Endodermal cell (in vitro differentiated cells): ENCODE measurements around the gene PYGO2. TPM values are rescaled to one million over a fixed set of nuclear protein-coding genes. Genes with fewer than 3 reads are reported as not detected.

Experiments
- DNase-seq: peaks from one replicate; pipeline ENCODE4 v3.0.0-alpha.2; 2017
- H3K27ac ChIP-seq: 2 replicates; pipeline ENCODE4 v1.5.1; 2013; ENCODE audit warnings: mild to moderate bottlenecking, low read depth, low read length, moderate library complexity
- H3K27me3 ChIP-seq: 2 replicates; pipeline ENCODE4 v1.6.1; 2013; ENCODE audit warnings: mild to moderate bottlenecking, low read length, moderate library complexity; ENCODE audit not compliant: insufficient read depth, control insufficient read depth, poor library complexity, severe bottlenecking
- H3K36me3 ChIP-seq: 2 replicates; pipeline ENCODE4 v1.7.0; 2013; ENCODE audit warnings: mild to moderate bottlenecking, low read length, moderate library complexity; ENCODE audit not compliant: control insufficient read depth, insufficient read depth
- H3K4me1 ChIP-seq: one replicate; pipeline ENCODE4 v1.7.0; 2013; ENCODE audit warnings: low read length; ENCODE audit not compliant: control insufficient read depth, insufficient read depth
- H3K4me3 ChIP-seq: 2 replicates; pipeline ENCODE4 v1.5.1; 2013; ENCODE audit warnings: mild to moderate bottlenecking, low read length, moderate library complexity
- H3K9ac ChIP-seq: 2 replicates; pipeline ENCODE4 v1.6.1; 2013; ENCODE audit warnings: mild to moderate bottlenecking, low read length, moderate library complexity; ENCODE audit not compliant: poor library complexity, severe bottlenecking; ENCODE audit errors: extremely low read depth
- H3K9me3 ChIP-seq: 2 replicates; pipeline ENCODE4 v1.6.1; 2013; ENCODE audit warnings: mild to moderate bottlenecking, low read length, moderate library complexity; ENCODE audit not compliant: control insufficient read depth
- H3K27ac Mint-ChIP-seq: 2 replicates; pipeline ENCODE4 v1.8.0; 2020; ENCODE audit warnings: mixed read lengths
- H3K27me3 Mint-ChIP-seq: 2 replicates; pipeline ENCODE4 v1.8.0; 2021; ENCODE audit warnings: mild to moderate bottlenecking, mixed read lengths; ENCODE audit not compliant: insufficient read depth
- H3K36me3 Mint-ChIP-seq: 2 replicates; pipeline ENCODE4 v1.8.0; 2020; ENCODE audit warnings: low read depth, mixed read lengths
- H3K4me1 Mint-ChIP-seq: 2 replicates; pipeline ENCODE4 v1.8.0; 2020; ENCODE audit warnings: mixed read lengths
- H3K4me3 Mint-ChIP-seq: 2 replicates; pipeline ENCODE4 v1.8.0; 2020; ENCODE audit warnings: mild to moderate bottlenecking, moderate library complexity, mixed read lengths
- H3K9me3 Mint-ChIP-seq: 2 replicates; pipeline ENCODE4 v1.8.0; 2020; ENCODE audit warnings: mild to moderate bottlenecking, mixed read lengths
- WGBS, 2 experiments: methylation state at CpG; one replicate each; pipeline versions ENCODE4 v1.1.5 to v1.1.7; 2013; ENCODE audit warnings: missing lambda C conversion rate in 2 of 2, mixed read lengths in 1 of 2; ENCODE audit not compliant: insufficient coverage in 1 of 2, insufficient read length in 1 of 2; 5-methylcytosine and 5-hydroxymethylcytosine counted together
- total RNA-seq, 2 donors: library from RNA; stranded (reverse); fragmentation: NEBNext Ultra II Directional in 1 of 2; extraction: Animal tissue kit (Norgen Biotek cat#: 25700) in 1 of 2; gene quantifications; 2 replicates in 1 of 2; 3 replicates in 1 of 2; pipeline ENCODE4 v1.2.1, GENCODE V29; 2021
- TF ChIP-seq, protein P1 (sequence below): fragments of 200-600 bp; sonication (generic); conservative IDR thresholded peaks from 2 replicates; pipeline ENCODE4 v1.5.0; 2021; ENCODE audit warnings: antibody characterized with exemption, mild to moderate bottlenecking

Gene PYGO2
- total RNA-seq, 2 donors from 2014 or later = 33.4 to 40.4 TPM

DNA sequence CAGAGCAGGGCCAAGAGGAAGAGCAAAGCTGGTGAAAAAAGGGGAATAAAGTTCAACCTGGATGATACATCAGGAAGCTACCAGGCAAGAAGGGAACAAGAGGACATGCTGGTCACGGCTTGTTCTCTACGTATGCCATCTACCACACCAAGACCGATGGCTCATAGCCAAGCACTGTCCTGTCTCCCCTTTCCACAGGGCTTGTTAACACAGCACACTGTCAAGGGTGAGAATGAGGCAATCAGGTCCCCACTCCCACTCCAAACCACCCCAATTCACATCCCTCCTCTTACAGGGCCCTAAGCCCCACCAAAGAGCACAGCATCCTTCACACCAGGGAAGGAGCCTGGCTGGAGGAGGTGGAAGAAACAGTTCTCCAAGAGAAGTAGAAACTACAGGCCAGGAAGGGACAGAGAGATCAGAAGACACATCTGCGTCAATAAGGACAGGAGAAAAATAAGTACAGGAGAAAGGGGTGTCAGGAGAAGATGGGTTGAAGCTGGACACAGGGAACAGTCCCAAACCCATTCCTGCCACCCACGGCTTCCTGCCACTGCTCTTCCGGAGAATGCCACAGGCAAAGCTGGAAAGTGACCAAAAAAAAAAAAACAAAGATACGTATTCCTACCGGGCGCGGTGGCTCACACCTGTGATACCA, 9.9 kb upstream of the PYGO2 start:
- H3K27ac ChIP-seq = peak overlapping the region; percentile 89
- H3K36me3 Mint-ChIP-seq = peaks cover 26% of the 10 kb centered on the region
- H3K4me1 ChIP-seq = peaks cover 3% of the 10 kb centered on the region
- 70 to 75% methylated on average over 8 to 10 of the region's 10 CpGs for WGBS, 2 experiments
- H3K27me3 Mint-ChIP-seq = no peaks in the 10 kb centered on the region
- H3K27me3 ChIP-seq = no peaks in the 10 kb centered on the region
- no peak overlapping the region for H3K4me3 Mint-ChIP-seq
- peak overlapping the region; percentile 96 for H3K9ac ChIP-seq
- TF ChIP-seq, protein P1, sequence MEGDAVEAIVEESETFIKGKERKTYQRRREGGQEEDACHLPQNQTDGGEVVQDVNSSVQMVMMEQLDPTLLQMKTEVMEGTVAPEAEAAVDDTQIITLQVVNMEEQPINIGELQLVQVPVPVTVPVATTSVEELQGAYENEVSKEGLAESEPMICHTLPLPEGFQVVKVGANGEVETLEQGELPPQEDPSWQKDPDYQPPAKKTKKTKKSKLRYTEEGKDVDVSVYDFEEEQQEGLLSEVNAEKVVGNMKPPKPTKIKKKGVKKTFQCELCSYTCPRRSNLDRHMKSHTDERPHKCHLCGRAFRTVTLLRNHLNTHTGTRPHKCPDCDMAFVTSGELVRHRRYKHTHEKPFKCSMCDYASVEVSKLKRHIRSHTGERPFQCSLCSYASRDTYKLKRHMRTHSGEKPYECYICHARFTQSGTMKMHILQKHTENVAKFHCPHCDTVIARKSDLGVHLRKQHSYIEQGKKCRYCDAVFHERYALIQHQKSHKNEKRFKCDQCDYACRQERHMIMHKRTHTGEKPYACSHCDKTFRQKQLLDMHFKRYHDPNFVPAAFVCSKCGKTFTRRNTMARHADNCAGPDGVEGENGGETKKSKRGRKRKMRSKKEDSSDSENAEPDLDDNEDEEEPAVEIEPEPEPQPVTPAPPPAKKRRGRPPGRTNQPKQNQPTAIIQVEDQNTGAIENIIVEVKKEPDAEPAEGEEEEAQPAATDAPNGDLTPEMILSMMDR = no peak
- H3K4me3 ChIP-seq = peak overlapping the region; percentile 91
- DNase-seq = no peak
- peaks cover 37% of the 10 kb centered on the region for H3K4me1 Mint-ChIP-seq
- H3K36me3 ChIP-seq = peaks cover 22% of the 10 kb centered on the region
- no peaks in the 10 kb centered on the region for H3K9me3 ChIP-seq
- no peaks in the 10 kb centered on the region for H3K9me3 Mint-ChIP-seq
- peak overlapping the region; percentile 99 for H3K27ac Mint-ChIP-seq

DNA sequence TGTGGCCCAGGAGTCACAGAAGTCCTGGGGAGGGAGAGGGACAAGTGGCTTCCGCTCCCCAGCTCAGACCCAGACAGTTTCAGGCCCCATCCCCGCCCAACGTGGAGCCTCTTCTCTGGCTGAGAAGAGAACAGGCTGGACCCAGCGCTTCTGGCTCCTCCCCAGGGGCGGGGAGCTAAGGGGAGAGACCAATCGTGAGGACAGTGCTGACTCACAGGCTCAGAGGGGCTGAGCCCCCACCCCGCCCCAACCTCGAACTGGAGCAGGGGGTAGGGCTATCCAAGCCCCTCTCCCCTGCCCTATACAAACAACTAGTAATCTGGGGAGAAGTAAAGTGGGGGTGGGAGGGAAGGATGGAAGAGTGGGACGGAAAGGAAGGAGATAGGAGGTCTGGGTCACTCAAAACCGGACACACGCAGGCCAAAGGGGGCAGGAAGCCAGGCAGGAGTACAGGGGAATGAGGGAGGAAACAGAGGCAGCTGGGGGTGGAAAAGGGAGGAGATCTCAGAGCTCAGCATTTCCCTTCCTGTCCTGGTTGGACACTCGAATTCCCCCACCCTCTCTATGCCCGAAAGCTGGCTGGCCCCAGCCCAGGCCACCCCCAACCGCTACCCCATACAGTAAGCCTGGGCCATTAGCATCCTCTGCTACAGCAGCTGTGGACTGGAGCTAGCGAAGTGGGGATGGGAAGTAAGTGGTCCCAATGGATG, 9.2 kb upstream of the PYGO2 start, which contains the start of gene SHC1:
Gene SHC1, minus strand, starts transcription at position 117 of the 710 bp plus-strand sequence. CDS start 221 bp downstream, outside the sequence.
- 5 to 7% methylated on average over 9 to 15 of the region's 15 CpGs for WGBS, 2 experiments
- peak; percentile 97 for DNase-seq
- Mint-ChIP-seq H3K27ac (peak within 1 kb of the TSS; percentile 99), H3K9me3 (no peaks in the 10 kb centered on the region), H3K36me3 (peaks cover 32% of the 10 kb centered on the region), H3K4me3 (no peak within 1 kb of the TSS), H3K27me3 (no peaks in the 10 kb centered on the region), H3K4me1 (peaks cover 37% of the 10 kb centered on the region)
- H3K4me1 ChIP-seq = peaks cover 3% of the 10 kb centered on the region
- no peaks in the 10 kb centered on the region for H3K9me3 ChIP-seq
- peaks cover 29% of the 10 kb centered on the region for H3K36me3 ChIP-seq
- H3K4me3 ChIP-seq = peak within 1 kb of the TSS; percentile 91
- H3K27ac ChIP-seq = peak within 1 kb of the TSS; percentile 89
- peak within 1 kb of the TSS; percentile 96 for H3K9ac ChIP-seq
- TF ChIP-seq, protein P1 = no peak
- no peaks in the 10 kb centered on the region for H3K27me3 ChIP-seq

DNA sequence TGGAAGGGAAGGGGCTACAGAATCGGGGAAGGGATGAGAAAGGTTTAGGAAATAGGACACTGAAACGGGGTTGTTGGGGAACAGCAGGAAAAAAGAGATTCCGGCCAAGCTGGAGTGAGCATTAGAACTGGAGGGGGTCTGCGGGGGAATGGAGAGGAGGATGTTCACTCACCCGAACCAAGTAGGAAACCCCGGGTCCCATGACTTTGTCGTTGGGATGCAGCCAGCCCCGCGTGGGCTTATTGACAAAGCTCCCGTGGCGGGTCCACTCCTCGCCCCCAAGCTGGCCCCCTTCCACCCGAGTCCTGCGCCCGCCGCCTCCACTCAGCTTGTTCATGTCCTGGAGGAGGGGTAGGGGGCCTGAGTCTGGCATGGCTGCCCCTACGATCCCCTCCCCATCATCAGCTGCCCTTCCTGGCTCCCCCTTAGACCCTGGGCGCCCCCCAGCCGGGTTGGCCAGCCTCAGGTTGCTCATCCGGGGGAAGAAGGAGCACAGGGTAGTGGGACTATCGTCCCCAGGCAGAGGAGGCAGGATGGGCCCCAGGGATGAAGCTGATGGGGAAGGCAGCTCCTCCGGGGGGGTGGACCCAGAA, 8.4 kb upstream of the PYGO2 start:
- peaks cover 3% of the 10 kb centered on the region for H3K4me1 ChIP-seq
- Mint-ChIP-seq H3K4me3 (no peak overlapping the region), H3K9me3 (no peaks in the 10 kb centered on the region), H3K27ac (peak overlapping the region; percentile 85), H3K36me3 (peaks cover 39% of the 10 kb centered on the region), H3K27me3 (no peaks in the 10 kb centered on the region), H3K4me1 (peaks cover 37% of the 10 kb centered on the region)
- TF ChIP-seq, protein P1 = no peak
- 0 to 10% methylated on average over 6 to 22 of the region's 22 CpGs for WGBS, 2 experiments
- peak overlapping the region; percentile 91 for H3K4me3 ChIP-seq
- no peak overlapping the region for H3K27ac ChIP-seq
- H3K9ac ChIP-seq = peak overlapping the region; percentile 39
- H3K36me3 ChIP-seq = peaks cover 36% of the 10 kb centered on the region
- no peak for DNase-seq
- H3K27me3 ChIP-seq = no peaks in the 10 kb centered on the region
- no peaks in the 10 kb centered on the region for H3K9me3 ChIP-seq
